Measurements from ENCODE around the gene SPIN1.

SPIN1 gene

DNA sequence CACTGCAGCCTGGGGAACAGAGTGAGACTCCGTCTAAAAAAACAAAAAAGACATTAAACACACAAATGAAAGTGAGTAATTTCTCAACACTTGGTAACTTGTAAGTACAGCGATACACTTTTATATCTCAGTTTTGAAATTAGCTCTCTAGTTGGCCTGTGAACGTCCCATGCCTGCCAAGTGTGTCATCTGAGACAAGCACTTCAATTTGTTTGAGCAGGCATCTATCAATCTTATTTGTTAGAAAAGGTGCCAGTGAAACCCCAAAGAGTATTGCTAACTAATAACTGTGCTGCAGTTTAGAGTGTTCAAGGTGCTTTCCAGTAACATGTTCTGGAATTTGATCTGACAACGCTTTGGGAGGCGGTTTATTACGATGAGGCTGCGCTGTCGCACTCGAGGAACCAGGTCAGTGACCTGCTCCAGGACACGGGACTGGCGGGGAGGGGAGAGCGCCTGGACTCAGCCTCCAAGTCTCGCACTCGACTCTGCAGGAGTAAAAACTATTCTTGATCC is 1.1 kb upstream of the SPIN1 start (continued):
- TF ChIP-seq, protein P1, sequence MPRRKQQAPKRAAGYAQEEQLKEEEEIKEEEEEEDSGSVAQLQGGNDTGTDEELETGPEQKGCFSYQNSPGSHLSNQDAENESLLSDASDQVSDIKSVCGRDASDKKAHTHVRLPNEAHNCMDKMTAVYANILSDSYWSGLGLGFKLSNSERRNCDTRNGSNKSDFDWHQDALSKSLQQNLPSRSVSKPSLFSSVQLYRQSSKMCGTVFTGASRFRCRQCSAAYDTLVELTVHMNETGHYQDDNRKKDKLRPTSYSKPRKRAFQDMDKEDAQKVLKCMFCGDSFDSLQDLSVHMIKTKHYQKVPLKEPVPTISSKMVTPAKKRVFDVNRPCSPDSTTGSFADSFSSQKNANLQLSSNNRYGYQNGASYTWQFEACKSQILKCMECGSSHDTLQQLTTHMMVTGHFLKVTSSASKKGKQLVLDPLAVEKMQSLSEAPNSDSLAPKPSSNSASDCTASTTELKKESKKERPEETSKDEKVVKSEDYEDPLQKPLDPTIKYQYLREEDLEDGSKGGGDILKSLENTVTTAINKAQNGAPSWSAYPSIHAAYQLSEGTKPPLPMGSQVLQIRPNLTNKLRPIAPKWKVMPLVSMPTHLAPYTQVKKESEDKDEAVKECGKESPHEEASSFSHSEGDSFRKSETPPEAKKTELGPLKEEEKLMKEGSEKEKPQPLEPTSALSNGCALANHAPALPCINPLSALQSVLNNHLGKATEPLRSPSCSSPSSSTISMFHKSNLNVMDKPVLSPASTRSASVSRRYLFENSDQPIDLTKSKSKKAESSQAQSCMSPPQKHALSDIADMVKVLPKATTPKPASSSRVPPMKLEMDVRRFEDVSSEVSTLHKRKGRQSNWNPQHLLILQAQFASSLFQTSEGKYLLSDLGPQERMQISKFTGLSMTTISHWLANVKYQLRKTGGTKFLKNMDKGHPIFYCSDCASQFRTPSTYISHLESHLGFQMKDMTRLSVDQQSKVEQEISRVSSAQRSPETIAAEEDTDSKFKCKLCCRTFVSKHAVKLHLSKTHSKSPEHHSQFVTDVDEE (CRISPR knock-in tag; IDR thresholded peaks at IDR 0.05) = no peak

DNA sequence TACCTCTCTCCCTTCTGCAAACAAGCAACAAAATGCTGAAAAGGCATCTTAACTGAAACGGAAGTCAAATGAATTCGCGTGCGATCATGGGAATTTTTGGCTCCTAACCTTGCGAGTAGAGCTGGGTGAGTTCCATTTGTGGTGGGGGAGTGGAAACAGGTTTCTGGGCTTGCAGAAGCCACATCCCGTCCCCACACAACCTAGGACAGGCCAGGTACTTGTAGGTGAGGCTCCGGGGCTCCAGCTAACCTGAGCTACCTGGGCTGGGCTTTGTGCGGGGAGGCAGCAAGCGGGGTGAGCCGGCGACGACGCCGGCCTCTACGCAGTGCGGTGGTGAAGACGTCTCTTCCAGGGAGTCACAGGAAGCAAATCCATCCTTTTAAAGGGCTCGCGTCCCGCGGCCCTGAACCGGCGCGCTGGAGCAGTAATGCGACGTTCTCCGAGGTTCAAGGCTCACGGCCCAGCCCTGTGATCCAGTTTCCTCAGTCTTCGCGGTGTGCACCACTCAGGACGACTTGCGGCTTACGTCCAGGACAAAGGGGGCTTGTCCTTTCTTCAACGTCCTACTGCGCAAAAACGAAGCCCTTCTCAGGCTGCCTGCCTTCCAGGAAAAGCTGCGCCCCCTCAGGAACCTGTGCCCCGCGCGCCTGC is 567 bp upstream of the SPIN1 start:
- TF ChIP-seq TOX (CRISPR knock-in tag; IDR thresholded peaks at IDR 0.05; ENCODE audit: borderline replicate concordance) = no peak
- TF ChIP-seq ZFP30 (CRISPR knock-in tag; IDR thresholded peaks at IDR 0.05) = no peak
- TF ChIP-seq, protein P2, sequence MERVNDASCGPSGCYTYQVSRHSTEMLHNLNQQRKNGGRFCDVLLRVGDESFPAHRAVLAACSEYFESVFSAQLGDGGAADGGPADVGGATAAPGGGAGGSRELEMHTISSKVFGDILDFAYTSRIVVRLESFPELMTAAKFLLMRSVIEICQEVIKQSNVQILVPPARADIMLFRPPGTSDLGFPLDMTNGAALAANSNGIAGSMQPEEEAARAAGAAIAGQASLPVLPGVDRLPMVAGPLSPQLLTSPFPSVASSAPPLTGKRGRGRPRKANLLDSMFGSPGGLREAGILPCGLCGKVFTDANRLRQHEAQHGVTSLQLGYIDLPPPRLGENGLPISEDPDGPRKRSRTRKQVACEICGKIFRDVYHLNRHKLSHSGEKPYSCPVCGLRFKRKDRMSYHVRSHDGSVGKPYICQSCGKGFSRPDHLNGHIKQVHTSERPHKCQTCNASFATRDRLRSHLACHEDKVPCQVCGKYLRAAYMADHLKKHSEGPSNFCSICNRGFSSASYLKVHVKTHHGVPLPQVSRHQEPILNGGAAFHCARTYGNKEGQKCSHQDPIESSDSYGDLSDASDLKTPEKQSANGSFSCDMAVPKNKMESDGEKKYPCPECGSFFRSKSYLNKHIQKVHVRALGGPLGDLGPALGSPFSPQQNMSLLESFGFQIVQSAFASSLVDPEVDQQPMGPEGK (CRISPR knock-in tag; IDR thresholded peaks at IDR 0.05; ENCODE audit: borderline replicate concordance) = no peak
- TF ChIP-seq, protein P1 (CRISPR knock-in tag; IDR thresholded peaks at IDR 0.05) = no peak
- TF ChIP-seq RARB (CRISPR knock-in tag; IDR thresholded peaks at IDR 0.05) = no peak
- TF ChIP-seq ESRRG (CRISPR knock-in tag; IDR thresholded peaks at IDR 0.05) = no peak
- TF ChIP-seq ZFP3 (CRISPR knock-in tag; IDR thresholded peaks at IDR 0.05) = no peak
- no peak for TF ChIP-seq ZNF8 (CRISPR knock-in tag; IDR thresholded peaks at IDR 0.05)
- TF ChIP-seq GLIS3 (CRISPR knock-in tag; IDR thresholded peaks at IDR 0.05) = no peak
- no peak for TF ChIP-seq ZNF565 (CRISPR knock-in tag; conservative IDR thresholded peaks at IDR 0.05; ENCODE audit: low read depth)
- no peak for TF ChIP-seq SNAI2 (CRISPR knock-in tag; IDR thresholded peaks at IDR 0.05)
- no peak for TF ChIP-seq ISL1 (CRISPR knock-in tag; IDR thresholded peaks at IDR 0.05)
- no peak for TF ChIP-seq BACH2 (CRISPR knock-in tag; IDR thresholded peaks at IDR 0.05; ENCODE audit: borderline replicate concordance)
- TF ChIP-seq, protein P3, sequence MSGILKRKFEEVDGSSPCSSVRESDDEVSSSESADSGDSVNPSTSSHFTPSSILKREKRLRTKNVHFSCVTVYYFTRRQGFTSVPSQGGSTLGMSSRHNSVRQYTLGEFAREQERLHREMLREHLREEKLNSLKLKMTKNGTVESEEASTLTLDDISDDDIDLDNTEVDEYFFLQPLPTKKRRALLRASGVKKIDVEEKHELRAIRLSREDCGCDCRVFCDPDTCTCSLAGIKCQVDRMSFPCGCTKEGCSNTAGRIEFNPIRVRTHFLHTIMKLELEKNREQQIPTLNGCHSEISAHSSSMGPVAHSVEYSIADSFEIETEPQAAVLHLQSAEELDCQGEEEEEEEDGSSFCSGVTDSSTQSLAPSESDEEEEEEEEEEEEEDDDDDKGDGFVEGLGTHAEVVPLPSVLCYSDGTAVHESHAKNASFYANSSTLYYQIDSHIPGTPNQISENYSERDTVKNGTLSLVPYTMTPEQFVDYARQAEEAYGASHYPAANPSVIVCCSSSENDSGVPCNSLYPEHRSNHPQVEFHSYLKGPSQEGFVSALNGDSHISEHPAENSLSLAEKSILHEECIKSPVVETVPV (CRISPR knock-in tag; IDR thresholded peaks at IDR 0.05) = no peak
- TF ChIP-seq ZNF70 (CRISPR knock-in tag; IDR thresholded peaks at IDR 0.05) = no peak
- TF ChIP-seq CSDC2 (CRISPR knock-in tag; IDR thresholded peaks at IDR 0.05) = no peak
- TF ChIP-seq, protein P4, sequence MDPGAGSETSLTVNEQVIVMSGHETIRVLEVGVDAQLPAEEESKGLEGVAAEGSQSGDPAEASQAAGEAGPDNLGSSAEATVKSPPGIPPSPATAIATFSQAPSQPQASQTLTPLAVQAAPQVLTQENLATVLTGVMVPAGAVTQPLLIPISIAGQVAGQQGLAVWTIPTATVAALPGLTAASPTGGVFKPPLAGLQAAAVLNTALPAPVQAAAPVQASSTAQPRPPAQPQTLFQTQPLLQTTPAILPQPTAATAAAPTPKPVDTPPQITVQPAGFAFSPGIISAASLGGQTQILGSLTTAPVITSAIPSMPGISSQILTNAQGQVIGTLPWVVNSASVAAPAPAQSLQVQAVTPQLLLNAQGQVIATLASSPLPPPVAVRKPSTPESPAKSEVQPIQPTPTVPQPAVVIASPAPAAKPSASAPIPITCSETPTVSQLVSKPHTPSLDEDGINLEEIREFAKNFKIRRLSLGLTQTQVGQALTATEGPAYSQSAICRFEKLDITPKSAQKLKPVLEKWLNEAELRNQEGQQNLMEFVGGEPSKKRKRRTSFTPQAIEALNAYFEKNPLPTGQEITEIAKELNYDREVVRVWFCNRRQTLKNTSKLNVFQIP (CRISPR knock-in tag; IDR thresholded peaks at IDR 0.05; ENCODE audit: borderline replicate concordance, low read depth) = no peak
- no peak for TF ChIP-seq PPARA (CRISPR knock-in tag; IDR thresholded peaks at IDR 0.05; ENCODE audit: borderline replicate concordance)
- TF ChIP-seq ARNTL (CRISPR knock-in tag; IDR thresholded peaks at IDR 0.05; ENCODE audit: borderline replicate concordance, low read depth) = no peak
- TF ChIP-seq, protein P5, sequence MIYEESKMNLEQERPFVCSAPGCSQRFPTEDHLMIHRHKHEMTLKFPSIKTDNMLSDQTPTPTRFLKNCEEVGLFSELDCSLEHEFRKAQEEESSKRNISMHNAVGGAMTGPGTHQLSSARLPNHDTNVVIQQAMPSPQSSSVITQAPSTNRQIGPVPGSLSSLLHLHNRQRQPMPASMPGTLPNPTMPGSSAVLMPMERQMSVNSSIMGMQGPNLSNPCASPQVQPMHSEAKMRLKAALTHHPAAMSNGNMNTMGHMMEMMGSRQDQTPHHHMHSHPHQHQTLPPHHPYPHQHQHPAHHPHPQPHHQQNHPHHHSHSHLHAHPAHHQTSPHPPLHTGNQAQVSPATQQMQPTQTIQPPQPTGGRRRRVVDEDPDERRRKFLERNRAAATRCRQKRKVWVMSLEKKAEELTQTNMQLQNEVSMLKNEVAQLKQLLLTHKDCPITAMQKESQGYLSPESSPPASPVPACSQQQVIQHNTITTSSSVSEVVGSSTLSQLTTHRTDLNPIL (CRISPR knock-in tag; IDR thresholded peaks at IDR 0.05; ENCODE audit: low read depth) = no peak
- peak; percentile 83 for ATAC-seq
